Smooth muscle cell of the brain vasculature (primary cell): Measurements from ENCODE around the gene TMED1.

Experiments used
- DNase-seq: peaks from one replicate; pipeline ENCODE4 v3.0.0-alpha.2; 2012; ENCODE audit warnings: low read depth, low spot score

TMED1 gene

DNA sequence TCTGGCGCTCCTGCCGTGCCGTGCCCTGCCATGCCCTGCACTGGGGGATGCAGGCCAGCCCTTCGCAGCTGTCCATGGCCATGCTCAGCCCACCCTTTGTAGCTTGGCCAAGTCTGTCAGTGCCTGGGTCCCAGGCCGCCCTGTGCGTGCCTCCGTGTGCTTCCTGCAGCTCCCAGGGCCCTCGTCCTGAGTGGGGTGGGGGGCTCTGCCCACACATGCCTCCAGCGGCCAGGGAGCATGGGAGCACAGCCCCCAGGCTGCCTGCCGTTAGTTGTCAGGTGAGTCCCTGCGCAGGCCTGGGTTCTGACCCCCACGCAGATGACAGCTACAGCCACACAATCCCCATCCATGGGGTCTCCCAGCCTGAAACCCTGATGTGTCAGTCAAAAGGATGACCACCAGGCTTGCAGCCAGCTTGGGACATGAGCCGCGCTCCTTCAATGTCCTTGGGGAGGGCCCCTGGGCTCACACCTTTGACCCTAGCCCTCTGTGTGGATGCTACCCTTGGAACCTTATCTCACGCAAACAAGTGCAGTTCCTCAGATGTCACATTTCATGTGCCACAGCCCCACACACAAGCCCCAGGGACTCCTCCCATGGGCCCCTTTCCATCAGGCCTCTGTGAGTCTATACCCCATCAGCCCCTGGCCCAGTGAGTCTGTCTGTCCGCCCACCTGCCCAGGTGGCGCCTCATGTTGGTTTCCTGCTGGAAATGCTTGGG is 24.5 kb downstream of the TMED1 start:
- DNase-seq = no peak

DNA sequence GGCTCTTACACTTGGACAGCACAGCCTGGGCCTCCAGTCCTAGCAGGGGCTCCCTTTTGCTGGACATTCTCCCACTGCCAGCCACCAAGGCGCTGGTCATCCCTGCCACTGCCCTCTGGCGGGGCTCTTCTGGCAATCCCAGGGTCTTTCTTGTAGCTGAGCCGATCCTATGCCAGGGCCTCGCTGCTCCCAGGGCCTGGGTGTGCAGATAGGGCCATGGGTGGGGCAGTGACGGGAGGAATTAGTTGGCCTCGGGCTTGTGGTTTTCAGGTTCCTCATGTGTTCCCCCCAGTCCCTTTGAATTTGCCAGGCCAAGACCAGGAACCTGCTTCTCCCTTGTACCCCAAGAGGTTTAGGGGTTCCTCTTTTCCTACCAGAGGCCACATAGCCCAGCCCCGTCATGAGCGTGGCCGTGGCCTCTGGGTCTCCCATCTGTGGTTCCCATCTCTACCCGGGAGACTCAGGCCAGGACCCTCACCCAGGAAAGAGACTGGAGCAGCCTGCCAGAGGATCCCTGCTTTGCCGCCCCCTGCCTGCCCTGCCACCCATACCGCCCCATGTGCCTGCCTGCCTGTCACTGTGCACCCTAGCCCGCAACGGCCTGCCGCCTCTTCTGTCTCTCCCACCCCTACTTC is 26.2 kb downstream of the TMED1 start:
- no peak for DNase-seq

DNA sequence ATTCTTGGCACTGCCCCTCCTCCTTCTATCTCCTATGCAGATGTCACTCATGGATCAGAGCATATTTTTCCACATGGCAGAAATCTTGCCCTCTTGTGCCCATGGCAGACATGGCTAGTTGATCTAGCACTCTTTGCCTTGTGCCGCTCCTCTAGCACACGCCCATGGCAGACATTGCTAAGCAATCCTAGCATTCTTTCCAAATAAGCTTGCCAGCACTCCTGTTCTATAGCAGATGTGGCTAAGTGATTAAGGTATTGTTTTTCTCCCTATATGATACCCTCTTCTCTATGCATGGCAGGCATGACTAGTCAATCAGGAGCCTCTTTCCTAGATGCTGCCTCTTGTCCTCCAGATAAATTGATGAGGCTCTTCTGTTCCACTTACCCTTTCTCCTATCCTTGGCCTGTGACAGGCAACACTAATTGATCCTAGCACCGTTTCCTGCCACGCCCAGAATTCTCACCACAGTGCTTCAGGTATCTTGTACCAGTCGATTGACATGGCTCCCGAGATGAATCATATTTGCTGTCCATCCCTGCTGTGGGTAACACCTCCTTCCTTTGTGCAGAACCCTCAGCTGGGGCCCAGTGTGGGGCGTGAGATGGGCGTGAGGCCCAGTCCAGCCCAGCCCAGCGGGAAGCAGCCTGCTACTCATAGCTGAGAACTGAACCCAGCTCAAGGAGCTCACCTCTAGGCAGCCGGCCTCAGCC is 26.9 kb downstream of the TMED1 start:
- peak; percentile 74 for DNase-seq

DNA sequence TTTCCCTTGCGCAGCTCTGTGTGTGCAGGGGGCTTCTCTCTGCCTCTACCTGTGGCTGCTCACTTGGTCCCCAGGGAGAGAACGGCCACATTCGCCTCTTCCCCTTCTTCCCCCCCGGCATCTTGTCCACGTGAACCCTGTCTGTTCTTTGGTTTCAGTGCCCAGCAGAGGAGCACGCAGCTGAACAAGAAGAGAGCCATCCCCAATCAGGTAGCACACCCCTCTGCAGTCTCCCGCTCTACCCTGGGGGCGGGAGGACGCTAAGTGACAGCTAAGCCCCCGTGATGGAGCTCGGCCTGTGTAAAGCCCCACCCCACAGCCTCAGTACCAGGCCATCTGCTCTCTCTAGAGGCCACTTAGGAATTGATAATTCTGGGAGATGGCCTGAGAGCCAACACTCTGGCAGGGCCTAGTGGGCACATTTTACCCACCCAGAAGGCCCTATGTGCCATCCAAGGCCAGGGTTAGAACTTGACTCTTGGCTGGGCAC is 30.2 kb downstream of the TMED1 start:
- no peak for DNase-seq

DNA sequence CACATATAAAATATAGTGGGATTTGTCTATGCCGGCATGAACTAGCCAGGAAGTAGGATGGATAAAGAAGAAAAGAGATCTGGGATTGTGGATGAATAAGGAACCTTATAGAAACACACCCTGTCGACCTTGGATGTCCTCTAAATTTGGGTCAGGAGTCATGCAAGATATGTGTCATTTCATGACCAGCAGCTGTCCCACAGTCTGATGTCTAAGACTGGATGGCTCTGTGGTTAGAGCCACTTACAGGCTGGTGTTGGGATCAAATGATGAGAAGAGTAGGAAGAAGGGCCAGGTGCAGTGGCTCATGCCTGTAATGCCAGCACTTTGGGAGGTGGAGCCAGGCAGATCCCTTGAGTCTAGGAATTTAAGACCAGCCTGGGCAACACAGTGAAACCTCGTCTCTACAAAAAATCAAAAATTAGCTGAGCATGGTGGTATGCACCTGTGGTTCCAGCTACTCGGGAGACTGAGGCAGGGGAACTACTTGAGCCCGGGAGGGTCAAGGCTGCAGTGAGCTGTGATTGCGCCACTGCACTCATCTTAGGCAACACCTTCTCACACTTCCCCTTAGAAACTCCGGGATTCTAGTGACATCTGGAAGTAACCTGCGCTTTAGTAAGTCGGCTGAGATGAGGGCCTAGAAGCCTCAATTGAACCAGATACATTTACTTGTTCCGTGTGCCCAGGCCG is 30.8 kb downstream of the TMED1 start:
- no peak for DNase-seq

DNA sequence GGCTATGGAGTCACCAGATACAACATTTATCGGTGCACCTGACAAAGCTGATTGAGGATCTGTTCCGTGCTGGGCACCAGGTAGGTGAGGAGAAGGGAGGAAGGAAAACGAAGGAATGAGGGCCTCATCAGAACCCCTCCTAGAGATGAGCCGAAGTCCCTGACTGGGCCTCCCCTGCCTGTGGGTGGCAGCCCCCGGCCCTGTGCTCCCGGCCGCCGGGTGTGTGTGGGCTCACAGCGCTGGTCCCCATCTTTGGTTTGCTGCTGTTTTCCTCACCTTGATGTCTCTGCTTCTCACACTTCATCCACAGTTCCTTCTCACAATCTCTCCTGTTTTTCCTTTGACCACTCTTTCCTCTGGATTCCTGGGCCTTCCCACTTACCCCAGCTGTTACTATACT is 32.8 kb downstream of the TMED1 start:
- DNase-seq = no peak

DNA sequence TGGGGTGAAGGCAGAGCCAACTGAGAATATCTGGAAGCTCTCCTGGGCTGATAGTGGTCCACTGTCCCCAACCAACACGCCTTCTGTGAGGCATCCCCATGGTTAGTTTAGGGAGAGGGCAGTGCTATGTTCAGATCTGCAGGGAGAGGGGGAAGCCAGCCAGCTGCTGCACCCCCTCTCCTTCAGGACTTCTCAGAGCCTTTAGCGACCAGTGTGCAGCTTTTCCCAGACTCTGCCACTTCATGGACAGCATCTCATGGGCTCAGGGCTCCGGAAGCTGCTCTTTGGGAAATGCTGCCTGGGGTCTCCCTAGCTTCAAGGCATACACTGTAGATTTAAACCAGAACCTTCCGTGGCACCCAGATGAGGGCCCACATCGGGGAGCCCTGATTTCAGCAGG is 33.5 kb downstream of the TMED1 start:
- no peak for DNase-seq

DNA sequence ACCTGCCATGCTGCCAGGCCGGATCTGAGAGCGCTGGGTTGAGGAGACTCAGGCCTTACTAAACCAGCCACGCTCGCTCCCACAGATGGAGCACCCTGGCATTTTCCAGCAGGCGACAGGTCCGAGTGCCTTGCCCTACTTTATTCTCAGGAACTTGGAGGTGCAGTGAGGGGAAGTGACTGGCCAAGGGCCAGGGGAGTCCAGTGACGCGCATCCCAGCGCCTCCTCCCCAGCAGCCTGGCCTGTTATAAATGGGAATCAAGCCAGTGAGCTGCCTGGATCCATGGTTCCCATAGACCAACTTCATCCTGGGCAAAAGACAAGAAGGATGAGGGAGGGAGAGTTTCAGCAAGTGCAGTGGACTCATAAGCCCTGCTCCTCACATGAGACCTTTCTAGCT is 35.5 kb downstream of the TMED1 start:
- DNase-seq = no peak

DNA sequence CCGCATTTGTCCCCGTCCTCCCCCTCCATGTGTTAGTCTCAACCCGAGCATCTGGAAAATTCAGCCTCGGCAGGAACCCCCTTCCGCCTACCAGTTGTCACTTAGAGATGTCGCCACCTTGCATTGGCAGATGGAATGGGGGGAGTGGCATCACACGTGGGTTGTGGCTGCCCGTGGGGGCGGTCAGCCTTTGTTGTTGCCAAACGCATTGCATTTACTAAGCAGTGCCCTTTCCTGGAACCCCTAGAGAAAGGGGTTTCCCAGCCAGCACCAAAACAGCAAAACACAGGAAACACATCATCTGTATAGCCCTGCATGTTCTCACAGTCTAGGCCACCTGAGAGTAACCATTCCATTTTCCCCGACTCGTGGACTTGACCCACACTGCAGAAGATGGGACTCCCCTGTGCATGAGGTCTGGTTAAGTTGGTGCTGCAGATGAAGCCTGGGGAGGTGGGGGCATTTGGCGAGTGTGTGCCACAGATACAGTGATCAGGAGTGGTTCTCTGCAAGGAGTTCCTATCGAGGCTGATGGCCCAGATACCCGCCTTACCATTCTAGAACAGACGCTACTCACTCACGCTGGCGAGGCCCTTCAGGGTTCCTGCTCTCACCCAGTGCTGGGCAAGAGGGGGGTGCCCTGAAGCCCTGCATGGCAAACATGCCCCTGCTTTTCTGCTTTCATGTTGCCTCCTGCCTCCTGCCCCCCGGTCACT is 38.3 kb downstream of the TMED1 start:
- DNase-seq = no peak

DNA sequence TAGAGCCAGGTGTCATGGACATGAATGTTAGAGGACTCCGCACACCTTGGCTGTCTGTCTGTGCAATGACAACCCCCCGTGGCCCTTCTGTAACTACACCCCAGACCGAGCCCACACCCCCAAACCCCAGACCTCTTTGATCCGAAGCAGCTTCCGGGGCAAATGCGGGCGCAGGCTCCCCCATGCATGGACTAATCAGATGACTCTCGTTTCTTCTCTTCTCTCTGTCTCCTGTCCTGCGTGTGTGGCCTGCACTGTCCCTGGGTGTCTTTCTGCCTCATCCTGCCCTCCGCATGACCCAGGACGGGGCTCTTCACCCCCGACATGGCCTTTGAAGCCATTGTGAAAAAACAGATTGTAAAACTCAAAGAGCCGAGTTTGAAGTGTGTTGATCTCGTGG is 38.9 kb downstream of the TMED1 start:
- DNase-seq = no peak

DNA sequence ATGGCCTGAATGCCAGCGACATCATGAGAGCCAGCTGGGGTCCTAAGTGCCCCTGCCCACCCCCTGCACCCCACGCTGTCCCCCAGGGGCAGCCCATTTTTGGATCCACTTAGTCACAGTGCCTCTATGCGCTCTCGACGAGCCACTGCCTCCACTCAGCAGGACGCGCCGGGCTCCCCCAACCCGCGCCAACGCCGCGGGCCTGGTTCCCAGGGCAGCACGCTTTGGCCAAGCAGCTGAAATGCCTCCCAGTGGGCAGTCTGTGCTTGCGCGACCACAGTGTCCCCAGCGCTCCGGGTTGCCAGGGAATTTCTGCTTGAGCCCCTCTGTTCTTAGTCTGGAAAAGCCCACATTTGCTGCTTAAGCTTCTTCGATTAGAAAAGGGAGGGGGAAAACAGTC is 39.4 kb downstream of the TMED1 start:
- no peak for DNase-seq

DNA sequence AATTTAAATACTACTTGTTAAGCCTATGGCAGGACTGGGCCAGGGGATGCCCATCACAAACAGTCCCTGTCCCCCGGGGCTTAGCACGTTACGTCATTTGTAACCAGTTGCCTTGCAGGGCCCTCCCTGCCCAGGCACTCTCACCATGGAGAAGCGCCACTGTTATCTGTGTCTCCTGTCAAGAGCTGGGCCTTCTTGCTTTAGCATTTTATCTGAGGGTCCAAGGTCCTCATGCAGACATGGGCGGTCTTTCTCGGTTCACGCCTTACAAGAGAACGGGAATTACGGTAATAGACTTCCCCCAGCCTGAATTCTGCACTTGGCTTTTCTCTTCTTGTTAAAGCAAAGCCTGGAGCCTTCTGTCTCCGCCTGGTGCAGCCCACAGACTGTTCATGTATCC is 46.1 kb downstream of the TMED1 start:
- no peak for DNase-seq

DNA sequence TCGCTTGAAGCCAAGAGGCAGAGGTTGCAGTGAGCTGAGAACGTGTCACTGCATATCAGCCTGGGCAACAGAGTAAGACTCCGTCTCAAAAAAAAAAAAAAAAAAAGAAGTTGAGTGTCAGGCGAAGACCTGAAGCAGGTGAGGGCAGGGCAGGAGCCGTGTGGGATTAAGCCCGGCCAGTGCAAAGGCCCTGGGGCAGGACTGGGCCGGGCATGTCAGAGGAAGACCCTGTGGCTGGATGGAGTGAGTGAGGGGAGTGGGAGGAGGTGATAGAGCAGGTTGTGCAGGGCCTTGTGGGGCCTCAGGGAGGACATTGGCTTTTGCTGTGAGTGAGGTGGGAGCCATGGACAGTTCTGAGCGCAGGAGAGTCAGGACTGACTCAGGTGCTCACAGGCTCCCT is 47.9 kb downstream of the TMED1 start:
- no peak for DNase-seq

DNA sequence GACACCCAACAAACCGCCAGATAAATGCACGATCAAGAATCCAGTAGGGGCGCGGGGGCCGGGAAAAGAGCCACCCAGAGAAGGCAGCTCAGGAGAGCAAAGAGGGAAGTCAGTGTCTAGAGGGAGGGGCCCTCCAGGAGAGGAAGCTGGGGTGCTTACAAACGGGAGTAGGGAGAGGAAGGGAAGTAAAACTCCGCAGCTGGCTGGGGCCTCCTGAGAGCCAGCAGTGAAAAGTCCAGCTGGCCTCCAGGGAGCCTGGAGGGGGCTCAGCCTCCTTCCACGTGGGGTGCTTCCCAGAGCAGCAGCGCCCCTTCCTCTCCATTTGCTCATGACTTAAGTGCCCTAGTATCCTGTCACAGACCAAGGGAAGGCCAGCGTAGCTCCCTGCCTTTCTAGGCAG is 51.8 kb downstream of the TMED1 start:
- DNase-seq = no peak

DNA sequence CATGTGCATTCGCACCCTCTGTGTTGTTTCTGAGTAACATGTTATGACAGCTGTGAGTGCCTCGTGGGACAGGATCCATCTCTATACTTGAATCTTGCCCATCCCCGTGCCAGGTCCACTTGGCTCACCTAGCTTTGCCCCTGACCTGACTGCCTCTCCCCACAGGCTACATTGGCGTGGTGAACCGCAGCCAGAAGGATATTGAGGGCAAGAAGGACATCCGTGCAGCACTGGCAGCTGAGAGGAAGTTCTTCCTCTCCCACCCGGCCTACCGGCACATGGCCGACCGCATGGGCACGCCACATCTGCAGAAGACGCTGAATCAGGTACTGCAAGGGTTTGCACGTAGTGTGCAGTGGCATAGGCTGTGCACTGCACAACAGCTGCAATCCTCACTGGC is 53.2 kb downstream of the TMED1 start:
- DNase-seq = no peak
